Endothelial cell of hepatic sinusoid (primary cell): Measurements from ENCODE around the gene USP37.

ENCODE experiments used
- in situ Hi-C: cut with HindIII; loops from 2 replicates; pipeline ENCODE4 v1.10.0; 2017; ENCODE audit warnings: low sequenced_read_pairs

USP37 gene

GRCh38 chr2:218568190-218569037, at the start of gene USP37, which contains the start of gene CNOT9:
Gene USP37, minus strand, starts transcription at chr2:218568351. Its CDS starts 9,698 bp downstream, at chr2:218558653.
Gene CNOT9, plus strand, starts transcription at chr2:218568839. Its CDS starts 116 bp downstream, at chr2:218568955.
- in situ Hi-C loops, result loop anchor here (5.0 kb wide), 3 partner anchors 46 to 101 kb away; partner anchors contain the start of genes BCS1L and ZNF142

GRCh38 chr2:218615868-218616315, 47.7 kb upstream of the USP37 start:
- in situ Hi-C loops, result no loop called here

GRCh38 chr2:218607436-218608115, 39.4 kb upstream of the USP37 start, which contains the start of gene PLCD4:
Gene PLCD4, plus strand, starts transcription at chr2:218607899. Its CDS starts 7,841 bp downstream, at chr2:218615740.
- in situ Hi-C loops, result no loop called here

- in situ Hi-C loops, result no loop called here
Measured at GRCh38 chr2:218605432-218605831, 37.3 kb upstream of the USP37 start.

- in situ Hi-C loops, result no loop called here
Measured at GRCh38 chr2:218585541-218585940, 17.4 kb upstream of the USP37 start.

- in situ Hi-C loops, result no loop called here
Measured at GRCh38 chr2:218583983-218584850, 16.1 kb upstream of the USP37 start.

- in situ Hi-C loops, result no loop called here
Measured at GRCh38 chr2:218582076-218582475, 13.9 kb upstream of the USP37 start.

GRCh38 chr2:218578272-218578877, 10.2 kb upstream of the USP37 start:
- in situ Hi-C loops, result no loop called here

- in situ Hi-C loops, result no loop called here
Measured at GRCh38 chr2:218577482-218578220, 9.5 kb upstream of the USP37 start.

GRCh38 chr2:218576854-218577253, 8.7 kb upstream of the USP37 start:
- in situ Hi-C loops, result no loop called here

- in situ Hi-C loops, result no loop called here
Measured at GRCh38 chr2:218570850-218571249, 2.7 kb upstream of the USP37 start.

- in situ Hi-C loops, result loop anchor here (5.0 kb wide), 3 partner anchors 48 to 103 kb away; partner anchors contain the start of genes BCS1L and ZNF142
Measured at GRCh38 chr2:218569661-218570500, 1.7 kb upstream of the USP37 start.

- in situ Hi-C loops, result loop anchor here (5.0 kb wide), 3 partner anchors 47 to 102 kb away; partner anchors contain the start of genes BCS1L and ZNF142
Measured at GRCh38 chr2:218569038-218569431, 884 bp upstream of the USP37 start.

GRCh38 chr2:218567797-218568189, 358 bp downstream of the USP37 start:
- in situ Hi-C loops, result loop anchor here (5.0 kb wide), 3 partner anchors 45 to 100 kb away; partner anchors contain the start of genes BCS1L and ZNF142

- in situ Hi-C loops, result loop anchor here (5.0 kb wide), 3 partner anchors 44 to 99 kb away; partner anchors contain the start of genes BCS1L and ZNF142
Measured at GRCh38 chr2:218566296-218566695, 1.9 kb downstream of the USP37 start.

- in situ Hi-C loops, result no loop called here
Measured at GRCh38 chr2:218564056-218564455, 4.1 kb downstream of the USP37 start.

- in situ Hi-C loops, result no loop called here
Measured at GRCh38 chr2:218558986-218559385, 9.2 kb downstream of the USP37 start.

- in situ Hi-C loops, result no loop called here
Measured at GRCh38 chr2:218557941-218558340, 10.2 kb downstream of the USP37 start.
